Upper lobe of left lung (tissue), 6 donors: ENCODE data around the gene OR11H7. TPM values are rescaled to one million over a fixed set of nuclear protein-coding genes. Genes with fewer than 3 reads are reported as not detected.
A peak's percentile ranks its signal among the peaks of the same experiment; 100 is the strongest.

ENCODE experiments used
- ATAC-seq, 2 donors: fragments of 200-7000 bp; cut with Tn5 transposase; one replicate each; pipeline ENCODE4 v1.9.1; 2022; ENCODE audit warnings: mild to moderate bottlenecking in 2 of 2, moderate library complexity in 2 of 2; ENCODE audit not compliant: low FRiP score in 2 of 2
- DNase-seq, 2 donors: peaks; one replicate each; pipeline ENCODE4 v3.0.0-alpha.2; 2019 to 2020
- H3K27ac ChIP-seq, 4 donors: fragments of 200-600 bp; sonication (generic); one replicate each; pipeline ENCODE4 v1.5.1; 2016 to 2019
- H3K27me3 ChIP-seq, 4 donors: fragments of 200-600 bp; sonication (generic); one replicate each; pipeline ENCODE4 v1.5.1; 2017 to 2019
- H3K36me3 ChIP-seq, 4 donors: fragments of 200-600 bp; sonication (generic); one replicate each; pipeline ENCODE4 v1.5.1; 2016 to 2019
- H3K4me1 ChIP-seq, 4 donors: fragments of 200-600 bp; sonication (generic); one replicate each; pipeline ENCODE4 v1.5.1; 2018 to 2019
- H3K4me3 ChIP-seq, 4 donors: fragments of 200-600 bp; sonication (generic); one replicate each; pipeline ENCODE4 v1.5.1; 2017 to 2019; ENCODE audit warnings: mild to moderate bottlenecking in 2 of 4, moderate library complexity in 1 of 4
- H3K9me3 ChIP-seq, 4 donors: fragments of 200-600 bp; sonication (generic); one replicate each; pipeline ENCODE4 v1.5.1; 2018 to 2019
- CTCF ChIP-seq, 6 experiments: fragments of 450-650 bp in 4 of 6; fragments of 200-600 bp in 2 of 6; sonication (generic) in 2 of 6; IDR thresholded peaks; one replicate each; pipeline ENCODE4 v1.5.1; 2016 to 2019; ENCODE audit warnings: antibody characterized with exemption in 6 of 6
- EP300 ChIP-seq, 4 donors: sonication (generic); formaldehyde crosslinking; IDR thresholded peaks; one replicate each; pipeline ENCODE4 v1.5.1; 2017; ENCODE audit warnings: antibody characterized with exemption in 4 of 4, control low read depth in 2 of 4
- POLR2A ChIP-seq, 4 donors: fragments of 450-650 bp; IDR thresholded peaks; one replicate each; pipeline ENCODE4 v1.5.1; 2016 to 2017; ENCODE audit warnings: antibody characterized with exemption in 4 of 4, mild to moderate bottlenecking in 2 of 4
- POLR2AphosphoS5 ChIP-seq, 2 donors: sonication (generic); formaldehyde crosslinking; IDR thresholded peaks; one replicate each; pipeline ENCODE4 v1.5.1; 2017; ENCODE audit warnings: antibody characterized with exemption in 2 of 2
- WGBS, 2 donors: methylation state at CpG; one replicate each; pipeline ENCODE4 v1.1.5; 2017 to 2018; 5-methylcytosine and 5-hydroxymethylcytosine counted together
- total RNA-seq, 6 donors: library from RNA; depleted of rRNA in 4 of 6; stranded (reverse); fragments of >200 nt in 4 of 6; gene quantifications; one replicate each; pipeline versions ENCODE4 v1.1.0 to v1.2.1, GENCODE V29; 2016 to 2021
- donor health status: DM: no; HTN: no; CAD: no; lungs with moderate emphysema.
- donor health status: DM: no; HTN: yes; CAD: no; lungs with severe emphysema.

Gene OR11H7
- not detected for total RNA-seq

- H3K27me3 ChIP-seq = no peaks in the 10 kb centered on the region
Observed at GRCh38 chr14:20228681-20229080, at the start of gene OR11H7. OR11H7 (plus strand) TSS chr14:20228981.

DNA sequence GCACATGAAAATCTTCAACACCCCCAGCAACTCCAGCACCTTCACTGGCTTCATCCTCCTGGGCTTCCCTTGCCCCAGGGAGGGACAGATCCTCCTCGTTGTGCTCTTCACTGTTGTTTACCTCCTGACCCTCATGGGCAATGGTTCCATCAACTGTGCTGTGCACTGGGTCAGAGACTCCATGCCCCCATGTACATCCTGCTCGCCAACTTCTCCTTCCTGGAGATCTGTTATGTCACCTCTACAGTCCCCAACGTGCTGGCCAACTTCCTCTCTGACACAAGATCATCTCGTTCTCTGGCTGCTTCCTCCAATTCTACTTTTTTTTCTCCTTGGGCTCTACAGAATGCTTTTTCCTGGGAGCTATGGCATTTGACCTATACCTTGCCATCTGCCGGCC is 49.6 kb upstream of the OR11H7 start:
- WGBS, 2 donors = 50 to 52% methylated on average over 5 of the region's 5 CpGs
- H3K4me1 ChIP-seq = no peaks in the 10 kb centered on the region

More at GRCh38 chr14:20228681-20229080, at the start of gene OR11H7:
- no peak for ATAC-seq
- WGBS, 2 donors = 58 to 82% methylated on average over 1 of the region's 1 CpG
- Histone ChIP-seq H3K4me1 (no peaks in the 10 kb centered on the region), H3K36me3 (no peaks in the 10 kb centered on the region), H3K4me3 (no peak within 1 kb of the TSS), H3K9me3 (peaks cover 0 to 11% (median 2%) of the 10 kb centered on the region in 4 donors), H3K27ac (no peak within 1 kb of the TSS)
- DNase-seq = no peak
- TF ChIP-seq EP300 (IDR thresholded peaks at IDR 0.05) (no peak), POLR2AphosphoS5 (IDR thresholded peaks at IDR 0.05) (no peak), POLR2A (IDR thresholded peaks at IDR 0.05) (no peak), CTCF (IDR thresholded peaks at IDR 0.05) (no peak)

GRCh38 chr14:20179880-20180279 is 48.9 kb upstream of the OR11H7 start:
- WGBS, 2 donors = 71 to 74% methylated on average over 2 of the region's 2 CpGs
- Histone ChIP-seq H3K4me3 (no peak overlapping the region), H3K27me3 (no peaks in the 10 kb centered on the region), H3K36me3 (no peaks in the 10 kb centered on the region), H3K27ac (peak overlapping the region in 1 of 4 donors; percentile 13), H3K9me3 (no peaks in the 10 kb centered on the region), H3K4me1 (no peaks in the 10 kb centered on the region)
- TF ChIP-seq EP300 (IDR thresholded peaks at IDR 0.05) (no peak), POLR2A (IDR thresholded peaks at IDR 0.05) (no peak), POLR2AphosphoS5 (IDR thresholded peaks at IDR 0.05) (no peak), CTCF (IDR thresholded peaks at IDR 0.05) (no peak)
- DNase-seq (no peak), ATAC-seq (peak in 1 of 2 donors; percentile 85)

More for the DNA sequence above, 49.6 kb upstream of the OR11H7 start:
- Histone ChIP-seq H3K27ac (peak overlapping the region in 1 of 4 donors; percentile 13), H3K4me3 (no peak overlapping the region), H3K36me3 (no peaks in the 10 kb centered on the region), H3K27me3 (no peaks in the 10 kb centered on the region), H3K9me3 (no peaks in the 10 kb centered on the region)
- TF ChIP-seq POLR2AphosphoS5 (IDR thresholded peaks at IDR 0.05) (no peak), EP300 (IDR thresholded peaks at IDR 0.05) (no peak), CTCF (IDR thresholded peaks at IDR 0.05) (no peak), POLR2A (IDR thresholded peaks at IDR 0.05) (no peak)
- ATAC-seq (peak; percentile 22 to 82), DNase-seq (peak in 1 of 2 donors; percentile 24)

DNA sequence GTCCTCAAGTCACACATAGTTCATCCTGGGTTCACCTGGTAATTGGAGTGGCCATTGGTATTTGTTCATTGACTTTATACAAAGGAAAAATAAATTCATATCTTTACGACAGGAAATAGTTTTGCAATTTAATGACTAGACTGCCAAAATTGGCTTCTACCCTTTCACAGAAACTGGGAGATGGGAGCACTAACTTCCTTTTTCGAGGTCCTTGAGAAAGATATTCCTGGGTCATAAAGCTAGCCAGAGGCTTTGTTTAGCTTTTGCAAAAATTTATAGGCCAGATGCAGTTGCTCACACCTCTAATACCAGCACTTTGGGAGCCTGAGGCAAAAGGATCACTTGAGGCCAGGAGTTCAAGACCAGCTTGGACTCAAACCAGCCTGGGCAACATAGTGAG is 48.3 kb upstream of the OR11H7 start:
- H3K4me1 ChIP-seq = no peaks in the 10 kb centered on the region
- ATAC-seq (peak in 1 of 2 donors; percentile 45), DNase-seq (no peak)
- WGBS, 2 donors = 44 to 49% methylated on average over 2 of the region's 2 CpGs
- no peaks in the 10 kb centered on the region for H3K9me3 ChIP-seq
- H3K27me3 ChIP-seq = no peaks in the 10 kb centered on the region
- H3K4me3 ChIP-seq = no peak overlapping the region
- H3K27ac ChIP-seq = no peak overlapping the region
- H3K36me3 ChIP-seq = no peaks in the 10 kb centered on the region
- TF ChIP-seq EP300 (IDR thresholded peaks at IDR 0.05) = no peak
- no peak for TF ChIP-seq POLR2AphosphoS5 (IDR thresholded peaks at IDR 0.05)
- no peak for TF ChIP-seq POLR2A (IDR thresholded peaks at IDR 0.05)
- no peak for TF ChIP-seq CTCF (IDR thresholded peaks at IDR 0.05)

DNA sequence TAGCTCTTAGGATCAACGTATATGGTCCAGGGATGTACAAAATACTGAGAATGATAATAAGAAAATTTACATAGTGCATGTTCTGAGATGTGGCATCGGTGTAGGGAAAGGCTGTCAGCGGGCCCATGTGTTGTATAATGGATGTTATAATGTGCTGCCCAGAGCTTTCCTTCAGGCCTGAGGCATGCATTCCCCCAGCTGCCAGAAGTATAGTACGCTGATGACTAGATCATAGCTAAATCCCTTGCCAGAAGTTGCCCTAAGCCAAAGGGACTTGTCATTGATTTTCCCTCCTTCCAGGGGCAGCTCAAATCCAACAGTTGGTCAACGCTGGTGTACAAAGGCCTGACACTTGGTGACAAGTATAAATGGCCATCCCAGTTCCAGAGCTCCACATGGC is 44.6 kb upstream of the OR11H7 start:
- Histone ChIP-seq H3K4me3 (no peak overlapping the region), H3K36me3 (no peaks in the 10 kb centered on the region), H3K9me3 (no peaks in the 10 kb centered on the region), H3K27ac (no peak overlapping the region), H3K4me1 (no peaks in the 10 kb centered on the region), H3K27me3 (no peaks in the 10 kb centered on the region)
- ATAC-seq (no peak), DNase-seq (no peak)
- 60 to 64% methylated on average over 5 of the region's 5 CpGs for WGBS, 2 donors
- TF ChIP-seq POLR2AphosphoS5 (IDR thresholded peaks at IDR 0.05) (no peak), POLR2A (IDR thresholded peaks at IDR 0.05) (no peak), EP300 (IDR thresholded peaks at IDR 0.05) (no peak), CTCF (IDR thresholded peaks at IDR 0.05) (no peak)
